BE2C (cell line): Measurements from ENCODE around the gene IRAK2.

Experiments
- DNase-seq: peaks from one replicate; pipeline ENCODE4 v3.0.0-alpha.2; 2020
- H3K27me3 ChIP-seq: fragments of 250-450 bp; sonication (Bioruptor Pico); 2 replicates; pipeline ENCODE4 v1.5.1; 2020; ENCODE audit warnings: mild to moderate bottlenecking
- H3K36me3 ChIP-seq: fragments of 250-450 bp; sonication (Bioruptor Pico); 2 replicates; pipeline ENCODE4 v1.5.1; 2020; ENCODE audit warnings: mild to moderate bottlenecking
- H3K4me1 ChIP-seq: fragments of 250-450 bp; sonication (Bioruptor Pico); 2 replicates; pipeline ENCODE4 v1.5.1; 2020
- H3K4me3 ChIP-seq: 2 replicates; pipeline ENCODE4 v1.5.1; 2011; ENCODE audit warnings: low read depth, low read length
- H3K9me3 ChIP-seq: fragments of 250-450 bp; sonication (Bioruptor Pico); 2 replicates; pipeline ENCODE4 v1.5.1; 2020
- TF ChIP-seq, protein P1 (sequence below): IDR thresholded peaks from 2 replicates; pipeline ENCODE4 v1.5.1; 2012; ENCODE audit warnings: mild to moderate bottlenecking, low read depth, low read length

The IRAK2 gene

DNA sequence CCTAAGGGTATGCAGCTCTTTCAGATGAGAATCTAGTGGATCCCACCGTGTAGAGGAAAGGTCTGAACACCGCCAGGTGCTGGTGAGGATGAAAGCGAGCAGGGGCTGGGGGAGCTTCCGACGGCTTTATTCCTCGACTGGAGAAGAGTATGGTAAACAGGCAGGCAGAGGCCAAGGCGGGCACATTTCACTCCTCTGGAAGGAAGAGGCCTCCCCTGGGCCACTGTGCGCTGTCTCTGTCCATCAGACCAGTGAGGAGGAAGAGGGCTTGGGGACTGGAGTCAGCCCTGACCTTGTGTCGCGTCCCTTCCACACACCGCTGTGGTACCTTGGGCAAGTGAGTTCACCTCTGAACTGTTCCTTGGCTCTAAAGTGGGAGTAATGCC lies 123.8 kb downstream of the IRAK2 start:
- no peaks in the 10 kb centered on the region for H3K9me3 ChIP-seq
- no peaks in the 10 kb centered on the region for H3K27me3 ChIP-seq
- H3K36me3 ChIP-seq: no peaks in the 10 kb centered on the region
- TF ChIP-seq, protein P1, sequence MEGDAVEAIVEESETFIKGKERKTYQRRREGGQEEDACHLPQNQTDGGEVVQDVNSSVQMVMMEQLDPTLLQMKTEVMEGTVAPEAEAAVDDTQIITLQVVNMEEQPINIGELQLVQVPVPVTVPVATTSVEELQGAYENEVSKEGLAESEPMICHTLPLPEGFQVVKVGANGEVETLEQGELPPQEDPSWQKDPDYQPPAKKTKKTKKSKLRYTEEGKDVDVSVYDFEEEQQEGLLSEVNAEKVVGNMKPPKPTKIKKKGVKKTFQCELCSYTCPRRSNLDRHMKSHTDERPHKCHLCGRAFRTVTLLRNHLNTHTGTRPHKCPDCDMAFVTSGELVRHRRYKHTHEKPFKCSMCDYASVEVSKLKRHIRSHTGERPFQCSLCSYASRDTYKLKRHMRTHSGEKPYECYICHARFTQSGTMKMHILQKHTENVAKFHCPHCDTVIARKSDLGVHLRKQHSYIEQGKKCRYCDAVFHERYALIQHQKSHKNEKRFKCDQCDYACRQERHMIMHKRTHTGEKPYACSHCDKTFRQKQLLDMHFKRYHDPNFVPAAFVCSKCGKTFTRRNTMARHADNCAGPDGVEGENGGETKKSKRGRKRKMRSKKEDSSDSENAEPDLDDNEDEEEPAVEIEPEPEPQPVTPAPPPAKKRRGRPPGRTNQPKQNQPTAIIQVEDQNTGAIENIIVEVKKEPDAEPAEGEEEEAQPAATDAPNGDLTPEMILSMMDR: no peak
- no peaks in the 10 kb centered on the region for H3K4me1 ChIP-seq
- DNase-seq: no peak
- H3K4me3 ChIP-seq: no peak overlapping the region

DNA sequence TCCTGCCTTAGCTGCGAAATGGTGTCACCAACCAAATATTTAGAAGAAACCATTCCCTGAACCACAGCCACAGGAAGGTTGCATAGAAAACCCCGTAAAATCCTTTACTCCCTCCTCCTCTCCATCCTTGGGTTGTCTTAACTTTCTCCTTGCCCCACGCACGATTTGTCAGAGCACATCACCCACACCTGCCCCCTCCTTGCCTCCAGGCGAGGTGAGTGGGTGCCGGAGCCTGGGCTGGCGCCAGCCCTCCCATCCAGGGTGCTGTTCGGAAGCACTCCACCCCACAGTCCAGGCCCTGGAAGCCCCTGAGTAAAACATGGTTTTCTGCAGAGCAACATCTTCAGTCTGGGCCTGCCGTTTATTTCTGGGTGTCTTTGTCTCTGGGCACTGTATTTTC lies 124.4 kb downstream of the IRAK2 start:
- no peaks in the 10 kb centered on the region for H3K9me3 ChIP-seq
- TF ChIP-seq, protein P1: no peak
- no peaks in the 10 kb centered on the region for H3K36me3 ChIP-seq
- no peak for DNase-seq
- H3K4me1 ChIP-seq: no peaks in the 10 kb centered on the region
- no peaks in the 10 kb centered on the region for H3K27me3 ChIP-seq
- H3K4me3 ChIP-seq: no peak overlapping the region

DNA sequence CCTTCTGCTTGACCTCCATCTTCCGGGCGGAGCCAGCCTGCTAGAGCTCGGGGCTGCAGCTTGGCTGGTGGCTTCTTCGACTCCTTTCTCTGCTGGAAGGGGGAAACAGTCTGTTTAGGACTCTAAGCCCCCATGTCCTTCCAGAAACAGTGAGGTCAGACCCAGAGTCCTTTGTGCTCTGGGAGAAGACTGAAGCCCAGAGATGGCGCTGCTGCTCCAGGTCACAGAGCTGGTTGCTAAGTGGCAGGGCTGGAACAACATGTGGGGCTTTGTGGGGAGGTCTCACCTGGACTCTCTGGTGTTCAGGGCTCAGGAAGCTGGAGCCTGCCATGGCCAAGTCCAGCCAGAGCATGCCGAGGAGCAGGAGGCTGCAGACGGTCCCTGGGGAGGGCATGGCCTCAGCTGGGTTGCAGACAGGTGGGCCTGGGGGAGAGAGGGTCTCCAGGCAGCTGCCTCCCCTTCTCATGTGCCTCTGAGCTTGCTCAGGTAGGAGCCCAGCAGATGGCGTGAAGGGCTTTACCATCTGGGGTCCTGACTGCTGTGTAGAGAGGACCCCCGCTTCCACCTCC lies 125.2 kb downstream of the IRAK2 start:
- TF ChIP-seq, protein P1: no peak
- H3K4me1 ChIP-seq: no peaks in the 10 kb centered on the region
- H3K4me3 ChIP-seq: no peak overlapping the region
- no peak for DNase-seq
- no peaks in the 10 kb centered on the region for H3K27me3 ChIP-seq
- H3K36me3 ChIP-seq: no peaks in the 10 kb centered on the region
- no peaks in the 10 kb centered on the region for H3K9me3 ChIP-seq

DNA sequence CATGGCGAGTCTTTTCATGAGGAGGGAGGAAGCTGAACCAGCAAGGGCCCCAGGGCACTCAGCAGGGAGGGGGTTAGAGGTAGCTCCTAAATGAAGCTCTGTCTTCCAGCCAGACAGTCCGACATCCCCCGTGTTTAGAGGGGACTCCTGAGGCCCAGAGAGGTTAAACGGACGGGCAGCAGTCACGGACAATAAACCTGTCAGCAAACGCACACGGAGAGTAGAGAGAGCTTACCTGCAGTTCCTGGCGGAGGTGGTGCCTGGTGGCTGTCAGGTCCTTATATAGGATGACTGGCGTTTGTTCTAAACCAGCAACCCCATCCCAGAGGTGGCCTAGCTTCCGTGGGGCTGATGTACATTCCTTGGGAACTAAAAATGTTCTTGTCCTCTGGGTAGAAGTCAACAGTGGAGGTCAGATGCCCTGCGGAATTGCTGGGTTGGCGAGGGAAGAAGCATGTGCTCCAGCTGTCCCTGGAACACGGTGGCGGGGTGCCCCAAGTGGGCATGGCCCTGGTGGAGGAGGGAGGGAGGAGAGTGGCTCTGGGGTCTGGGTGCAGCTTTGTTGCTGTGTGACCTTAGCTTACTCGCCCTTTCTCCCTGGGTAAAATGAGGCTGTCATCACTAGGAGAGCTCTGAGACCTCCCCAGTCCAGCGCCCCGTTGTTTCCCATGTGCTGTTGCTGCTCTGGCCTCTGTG lies 125.9 kb downstream of the IRAK2 start:
- Histone ChIP-seq H3K4me3 (no peak overlapping the region), H3K4me1 (no peaks in the 10 kb centered on the region), H3K27me3 (no peaks in the 10 kb centered on the region), H3K36me3 (no peaks in the 10 kb centered on the region), H3K9me3 (no peaks in the 10 kb centered on the region)
- no peak for DNase-seq
- TF ChIP-seq, protein P1: no peak

DNA sequence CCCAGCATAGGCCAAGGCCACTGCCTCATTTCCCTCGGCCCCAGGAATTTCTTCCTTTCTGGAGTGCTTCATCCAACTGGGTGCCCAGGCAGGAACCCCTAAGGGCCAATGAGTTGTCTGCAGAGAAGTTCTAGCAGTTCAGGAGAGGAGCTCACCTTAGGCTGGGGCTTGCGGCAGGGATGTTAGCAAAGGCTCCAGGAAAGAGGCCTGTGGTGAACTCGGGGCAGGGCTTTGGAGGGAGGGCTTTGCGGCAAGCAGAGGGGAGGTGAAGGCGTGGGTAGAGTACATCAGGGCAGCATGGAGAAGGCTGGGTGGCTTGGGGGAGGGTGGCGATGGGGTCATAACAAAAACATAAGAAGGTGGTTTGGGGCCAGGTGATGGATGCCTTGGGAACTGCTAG lies 126.9 kb downstream of the IRAK2 start:
- Histone ChIP-seq H3K4me3 (no peak overlapping the region), H3K4me1 (no peaks in the 10 kb centered on the region), H3K9me3 (no peaks in the 10 kb centered on the region), H3K27me3 (no peaks in the 10 kb centered on the region), H3K36me3 (no peaks in the 10 kb centered on the region)
- DNase-seq: no peak
- TF ChIP-seq, protein P1: no peak
